Testis (tissue), 3 donors: ENCODE data around the gene TGFBR3. TPM values are rescaled to one million over a fixed set of nuclear protein-coding genes. Genes with fewer than 3 reads are reported as not detected.

Source experiments
- DNase-seq: peaks from one replicate; pipeline ENCODE4 v3.0.0-alpha.2; 2019
- H3K27ac ChIP-seq, 2 donors: fragments of 200-600 bp; sonication (generic); one replicate each; pipeline ENCODE4 v1.5.1; 2019
- H3K27me3 ChIP-seq: fragments of 200-600 bp; sonication (generic); one replicate; pipeline ENCODE4 v1.5.1; 2019
- H3K36me3 ChIP-seq: fragments of 200-600 bp; sonication (generic); one replicate; pipeline ENCODE4 v1.5.1; 2017; ENCODE audit warnings: low read depth; ENCODE audit errors: missing control alignments
- H3K4me1 ChIP-seq: fragments of 200-600 bp; sonication (generic); one replicate; pipeline ENCODE4 v1.5.1; 2019
- H3K4me3 ChIP-seq, 2 donors: fragments of 200-600 bp; sonication (generic); one replicate each; pipeline ENCODE4 v1.5.1; 2017 to 2019
- H3K9me3 ChIP-seq: fragments of 200-600 bp; sonication (generic); one replicate; pipeline ENCODE4 v1.5.1; 2017
- CTCF ChIP-seq, 3 experiments: fragments of 450-650 bp in 2 of 3; fragments of 200-600 bp in 1 of 3; sonication (generic) in 1 of 3; IDR thresholded peaks; one replicate each; pipeline ENCODE4 v1.5.1; 2016 to 2019; ENCODE audit warnings: antibody characterized with exemption in 3 of 3, mild to moderate bottlenecking in 2 of 3, moderate library complexity in 1 of 3
- POLR2A ChIP-seq: fragments of 450-650 bp; IDR thresholded peaks from one replicate; pipeline ENCODE4 v1.6.1; 2017; ENCODE audit warnings: antibody characterized with exemption, mild to moderate bottlenecking, moderate library complexity
- WGBS, 2 donors: methylation state at CpG; one replicate each; pipeline ENCODE4 v1.1.5; 2018; 5-methylcytosine and 5-hydroxymethylcytosine counted together
- intact Hi-C: fragments of 100-400 bp; cut with DNase I; formaldehyde crosslinking; loops from one replicate; pipeline ENCODE4 v1.15.1; 2023; ENCODE audit warnings: low total_unique reads
- polyA plus RNA-seq: library from polyadenylated mRNA; stranded (reverse); fragments of 350-450 nt; fragmentation: Illumina TruSeq; extraction: RNeasy Lipid Tissue Mini Kit (QIAGEN cat#74804); gene quantifications from one replicate; pipeline ENCODE4 v1.2.3, GENCODE V29; 2014; ENCODE audit warnings: low read depth, low replicate concordance; ENCODE audit not compliant: insufficient read depth
- total RNA-seq, 2 donors: library from RNA; depleted of rRNA; stranded (reverse); fragments of >200 nt; gene quantifications; one replicate each; pipeline ENCODE4 v1.2.3, GENCODE V29; 2016

Gene TGFBR3
- total and polyA plus RNA-seq, 3 donors from 2014 or later, result 24.0 to 37.2 (median 34.7) TPM

GRCh38 chr1:91696321-91696720, 189.6 kb downstream of the TGFBR3 start:
- intact Hi-C loops, result no loop called here
- Histone ChIP-seq H3K27ac (peak overlapping the region in 1 of 2 donors; percentile 23), H3K9me3 (no peaks in the 10 kb centered on the region), H3K4me1 (peaks cover 17% of the 10 kb centered on the region), H3K36me3 (no peaks in the 10 kb centered on the region), H3K4me3 (no peak overlapping the region), H3K27me3 (no peaks in the 10 kb centered on the region)
- no peak for TF ChIP-seq POLR2A
- no peak for TF ChIP-seq CTCF (IDR thresholded peaks at IDR 0.05)
- 62 to 89% methylated on average over 2 of the region's 2 CpGs for WGBS, 2 donors
- DNase-seq, result no peak

DNA sequence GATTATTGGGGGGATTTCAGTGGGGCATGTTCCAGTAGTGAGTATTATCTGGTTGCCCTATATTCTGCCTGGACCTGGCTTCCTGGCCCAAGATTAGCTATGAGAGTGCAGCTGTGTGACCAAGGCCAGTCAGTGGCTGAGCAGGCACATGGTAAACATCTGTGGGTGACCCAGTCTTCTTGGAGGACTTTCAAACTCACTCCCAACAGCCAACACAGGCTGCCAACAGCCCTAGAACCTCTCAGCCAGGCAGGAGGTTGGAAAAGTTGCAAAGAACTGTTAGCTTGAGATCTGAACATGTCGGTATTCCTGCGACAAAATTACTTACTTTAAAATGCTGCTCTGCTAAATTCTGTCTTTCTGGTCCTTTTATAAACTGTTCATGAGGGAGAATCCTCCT, 192.4 kb downstream of the TGFBR3 start:
- DNase-seq, result peak; percentile 50
- peak overlapping the region in 1 of 2 donors; percentile 31 for H3K27ac ChIP-seq
- peaks cover 10% of the 10 kb centered on the region for H3K4me1 ChIP-seq
- H3K36me3 ChIP-seq, result no peaks in the 10 kb centered on the region
- no peaks in the 10 kb centered on the region for H3K27me3 ChIP-seq
- WGBS, 2 donors, result 52 to 70% methylated on average over 2 of the region's 2 CpGs
- TF ChIP-seq CTCF (IDR thresholded peaks at IDR 0.05) (no peak), POLR2A (no peak)
- no peaks in the 10 kb centered on the region for H3K9me3 ChIP-seq
- H3K4me3 ChIP-seq, result no peak overlapping the region
- intact Hi-C loops, result no loop called here

GRCh38 chr1:91691525-91691924, 194.4 kb downstream of the TGFBR3 start:
- Histone ChIP-seq H3K4me1 (peaks cover 10% of the 10 kb centered on the region), H3K27ac (no peak overlapping the region), H3K27me3 (no peaks in the 10 kb centered on the region), H3K9me3 (no peaks in the 10 kb centered on the region), H3K36me3 (no peaks in the 10 kb centered on the region), H3K4me3 (no peak overlapping the region)
- DNase-seq, result no peak
- intact Hi-C loops, result no loop called here
- 94 to 97% methylated on average over 4 of the region's 4 CpGs for WGBS, 2 donors
- TF ChIP-seq CTCF (IDR thresholded peaks at IDR 0.05) (no peak), POLR2A (no peak)

GRCh38 chr1:91689641-91690481, 196.1 kb downstream of the TGFBR3 start:
- no peaks in the 10 kb centered on the region for H3K36me3 ChIP-seq
- no peaks in the 10 kb centered on the region for H3K9me3 ChIP-seq
- TF ChIP-seq POLR2A, result no peak
- TF ChIP-seq CTCF (IDR thresholded peaks at IDR 0.05), result no peak
- intact Hi-C loops, result no loop called here
- no peak overlapping the region for H3K4me3 ChIP-seq
- H3K27ac ChIP-seq, result peak overlapping the region in 1 of 2 donors; percentile 33
- no peaks in the 10 kb centered on the region for H3K27me3 ChIP-seq
- peaks cover 11% of the 10 kb centered on the region for H3K4me1 ChIP-seq
- no peak for DNase-seq
- WGBS, 2 donors, result 69 to 74% methylated on average over 11 of the region's 11 CpGs

- intact Hi-C loops, result no loop called here
- H3K27ac ChIP-seq, result no peak overlapping the region
- H3K9me3 ChIP-seq, result no peaks in the 10 kb centered on the region
- H3K4me3 ChIP-seq, result no peak overlapping the region
- H3K36me3 ChIP-seq, result no peaks in the 10 kb centered on the region
- no peaks in the 10 kb centered on the region for H3K27me3 ChIP-seq
- H3K4me1 ChIP-seq, result peaks cover 3% of the 10 kb centered on the region
- TF ChIP-seq CTCF (IDR thresholded peaks at IDR 0.05), result no peak
- no peak for TF ChIP-seq POLR2A
- 86 to 97% methylated on average over 1 of the region's 1 CpG for WGBS, 2 donors
- DNase-seq, result no peak
Observed at GRCh38 chr1:91687452-91687851, 198.5 kb downstream of the TGFBR3 start.
